ENCODE measurements around the gene TECTB. TPM values are rescaled to one million over a fixed set of nuclear protein-coding genes. Genes with fewer than 3 reads are reported as not detected.

Gene TECTB
- total and polyA plus RNA-seq, 9 of the 15 experiments (the other 6 are each of a cell fraction or from before 2014, with no cell fraction given), result not detected

GRCh38 chr10:112353046-112353445 is 69.8 kb downstream of the TECTB start (continued):
- TF ChIP-seq, protein P1, sequence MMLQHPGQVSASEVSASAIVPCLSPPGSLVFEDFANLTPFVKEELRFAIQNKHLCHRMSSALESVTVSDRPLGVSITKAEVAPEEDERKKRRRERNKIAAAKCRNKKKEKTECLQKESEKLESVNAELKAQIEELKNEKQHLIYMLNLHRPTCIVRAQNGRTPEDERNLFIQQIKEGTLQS (IDR thresholded peaks at IDR 0.05), result no peak
- TF ChIP-seq, protein P1 (CRISPR knock-in tag; conservative IDR thresholded peaks at IDR 0.05), result no peak
- TF ChIP-seq ZNF699 (CRISPR knock-in tag; IDR thresholded peaks at IDR 0.05; ENCODE audit: insufficient replicate concordance) (no peak), BRD9 (IDR thresholded peaks at IDR 0.05; ENCODE audit: low read depth, partially characterized antibody) (no peak)
- TF ChIP-seq, protein P2, sequence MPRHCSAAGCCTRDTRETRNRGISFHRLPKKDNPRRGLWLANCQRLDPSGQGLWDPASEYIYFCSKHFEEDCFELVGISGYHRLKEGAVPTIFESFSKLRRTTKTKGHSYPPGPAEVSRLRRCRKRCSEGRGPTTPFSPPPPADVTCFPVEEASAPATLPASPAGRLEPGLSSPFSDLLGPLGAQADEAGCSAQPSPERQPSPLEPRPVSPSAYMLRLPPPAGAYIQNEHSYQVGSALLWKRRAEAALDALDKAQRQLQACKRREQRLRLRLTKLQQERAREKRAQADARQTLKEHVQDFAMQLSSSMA (CRISPR knock-in tag; IDR thresholded peaks at IDR 0.05), result no peak

Small RNA genes within 50 kb of the gene (microRNA-seq; reads per million reads assigned to microRNA genes)
- gene MIR6715A (ENCODE audit: borderline microRNAs expressed) (not detected), gene MIR6715B (ENCODE audit: borderline microRNAs expressed) (not detected)

Small RNA genes within 50 kb of the gene (small RNA-seq; reads per million reads assigned to genes)
- gene MIR6715A, result not detected

Other genes starting within 250 kb of the TECTB start
- 3.9 and 4.3 TPM in 2 replicates for gene GPAM, start 99.6 kb upstream of the TECTB start, total RNA-seq (2014; rRNA removed)
- 7.4 and 8.1 TPM in 2 replicates for gene GPAM, start 99.6 kb upstream of the TECTB start, total RNA-seq (2014; rRNA removed; fragmentation: Illumina TruSeq; extraction: Trizol)
- 7.0 and 7.5 TPM in 2 replicates for gene GPAM, start 99.6 kb upstream of the TECTB start, total RNA-seq (2015; rRNA removed; fragmentation: Illumina TruSeq; extraction: Trizol)
- gene GPAM, start 99.6 kb upstream of the TECTB start, total RNA-seq (2021), result 7.2 and 8.0 TPM in 2 replicates
- 5.3 and 7.1 TPM in 2 replicates for gene GPAM, start 99.6 kb upstream of the TECTB start, polyA plus RNA-seq (2011; rRNA removed)
- 4.8 and 5.5 TPM in 2 replicates for gene GPAM, start 99.6 kb upstream of the TECTB start, polyA plus RNA-seq (2014; fragmentation: Illumina TruSeq; extraction: Trizol)
- gene GPAM, start 99.6 kb upstream of the TECTB start, polyA plus RNA-seq (2014; fragmentation: Nextera tagmentation; extraction: Ambion mirVana), result 1 to 10 TPM; 3.5 to 4.6 TPM
- 3.9 and 4.0 TPM in 2 replicates for gene GPAM, start 99.6 kb upstream of the TECTB start, polyA plus RNA-seq (2014; rRNA removed)
- gene ACSL5, start 90.7 kb downstream of the TECTB start, total RNA-seq (2014; rRNA removed), result 0.45 and 0.54 TPM in 2 replicates
- 0.45 and 0.65 TPM in 2 replicates for gene ACSL5, start 90.7 kb downstream of the TECTB start, total RNA-seq (2014; rRNA removed; fragmentation: Illumina TruSeq; extraction: Trizol)
- gene ACSL5, start 90.7 kb downstream of the TECTB start, total RNA-seq (2015; rRNA removed; fragmentation: Illumina TruSeq; extraction: Trizol), result 1.2 and 1.4 TPM in 2 replicates
- gene ACSL5, start 90.7 kb downstream of the TECTB start, total RNA-seq (2021), result 0.47 and 0.51 TPM in 2 replicates
- 0.82 and 1.4 TPM in 2 replicates for gene ACSL5, start 90.7 kb downstream of the TECTB start, polyA plus RNA-seq (2011; rRNA removed)
- 0.78 and 0.83 TPM in 2 replicates for gene ACSL5, start 90.7 kb downstream of the TECTB start, polyA plus RNA-seq (2014; fragmentation: Illumina TruSeq; extraction: Trizol)
- gene ACSL5, start 90.7 kb downstream of the TECTB start, polyA plus RNA-seq (2014; fragmentation: Nextera tagmentation; extraction: Ambion mirVana), result under 1 TPM; 0.53 to 0.55 TPM
- gene ACSL5, start 90.7 kb downstream of the TECTB start, polyA plus RNA-seq (2014; rRNA removed), result 0.19 and 0.51 TPM in 2 replicates
- 13.6 and 14.1 TPM in 2 replicates for gene ZDHHC6, start 163.5 kb downstream of the TECTB start, total RNA-seq (2014; rRNA removed)
- 20.1 and 20.3 TPM in 2 replicates for gene ZDHHC6, start 163.5 kb downstream of the TECTB start, total RNA-seq (2014; rRNA removed; fragmentation: Illumina TruSeq; extraction: Trizol)
- gene ZDHHC6, start 163.5 kb downstream of the TECTB start, total RNA-seq (2015; rRNA removed; fragmentation: Illumina TruSeq; extraction: Trizol), result 25.1 and 26.0 TPM in 2 replicates
- 18.1 and 19.3 TPM in 2 replicates for gene ZDHHC6, start 163.5 kb downstream of the TECTB start, total RNA-seq (2021)
- 18.3 and 20.7 TPM in 2 replicates for gene ZDHHC6, start 163.5 kb downstream of the TECTB start, polyA plus RNA-seq (2011; rRNA removed)
- 18.3 and 24.0 TPM in 2 replicates for gene ZDHHC6, start 163.5 kb downstream of the TECTB start, polyA plus RNA-seq (2014; fragmentation: Illumina TruSeq; extraction: Trizol)
- 10 to 100 TPM; 21.5 to 30.1 TPM for gene ZDHHC6, start 163.5 kb downstream of the TECTB start, polyA plus RNA-seq (2014; fragmentation: Nextera tagmentation; extraction: Ambion mirVana)
- gene ZDHHC6, start 163.5 kb downstream of the TECTB start, polyA plus RNA-seq (2014; rRNA removed), result 28.5 and 30.5 TPM in 2 replicates
- 20.1 and 20.8 TPM in 2 replicates for gene VTI1A, start 163.8 kb downstream of the TECTB start, total RNA-seq (2014; rRNA removed)
- 20.9 and 26.7 TPM in 2 replicates for gene VTI1A, start 163.8 kb downstream of the TECTB start, total RNA-seq (2014; rRNA removed; fragmentation: Illumina TruSeq; extraction: Trizol)
- gene VTI1A, start 163.8 kb downstream of the TECTB start, total RNA-seq (2015; rRNA removed; fragmentation: Illumina TruSeq; extraction: Trizol), result 21.4 and 22.1 TPM in 2 replicates
- gene VTI1A, start 163.8 kb downstream of the TECTB start, total RNA-seq (2021), result 20.4 and 21.2 TPM in 2 replicates
- gene VTI1A, start 163.8 kb downstream of the TECTB start, polyA plus RNA-seq (2011; rRNA removed), result 12.2 and 15.9 TPM in 2 replicates
- gene VTI1A, start 163.8 kb downstream of the TECTB start, polyA plus RNA-seq (2014; fragmentation: Illumina TruSeq; extraction: Trizol), result 14.9 and 15.7 TPM in 2 replicates
- gene VTI1A, start 163.8 kb downstream of the TECTB start, polyA plus RNA-seq (2014; fragmentation: Nextera tagmentation; extraction: Ambion mirVana), result 10 to 100 TPM in 1 of 2 experiments, 1 to 10 TPM in 1; 9.3 to 13.3 TPM
- gene VTI1A, start 163.8 kb downstream of the TECTB start, polyA plus RNA-seq (2014; rRNA removed), result 15.7 and 16.0 TPM in 2 replicates